HG02798 (cell line): ENCODE results near the gene BUD23.
"Not testable (repeated sequence)": the region's sequence is repeated elsewhere in the genome, so short reads cannot be mapped to it uniquely, and the experiment has no call there.

ENCODE experiments used
- ATAC-seq: cut with Tn5 transposase; IDR thresholded peaks from one replicate; pipeline ENCODE4 v1.9.1; 2021; ENCODE audit warnings: mild to moderate bottlenecking; ENCODE audit not compliant: unreplicated experiment, poor library complexity

The BUD23 gene

DNA sequence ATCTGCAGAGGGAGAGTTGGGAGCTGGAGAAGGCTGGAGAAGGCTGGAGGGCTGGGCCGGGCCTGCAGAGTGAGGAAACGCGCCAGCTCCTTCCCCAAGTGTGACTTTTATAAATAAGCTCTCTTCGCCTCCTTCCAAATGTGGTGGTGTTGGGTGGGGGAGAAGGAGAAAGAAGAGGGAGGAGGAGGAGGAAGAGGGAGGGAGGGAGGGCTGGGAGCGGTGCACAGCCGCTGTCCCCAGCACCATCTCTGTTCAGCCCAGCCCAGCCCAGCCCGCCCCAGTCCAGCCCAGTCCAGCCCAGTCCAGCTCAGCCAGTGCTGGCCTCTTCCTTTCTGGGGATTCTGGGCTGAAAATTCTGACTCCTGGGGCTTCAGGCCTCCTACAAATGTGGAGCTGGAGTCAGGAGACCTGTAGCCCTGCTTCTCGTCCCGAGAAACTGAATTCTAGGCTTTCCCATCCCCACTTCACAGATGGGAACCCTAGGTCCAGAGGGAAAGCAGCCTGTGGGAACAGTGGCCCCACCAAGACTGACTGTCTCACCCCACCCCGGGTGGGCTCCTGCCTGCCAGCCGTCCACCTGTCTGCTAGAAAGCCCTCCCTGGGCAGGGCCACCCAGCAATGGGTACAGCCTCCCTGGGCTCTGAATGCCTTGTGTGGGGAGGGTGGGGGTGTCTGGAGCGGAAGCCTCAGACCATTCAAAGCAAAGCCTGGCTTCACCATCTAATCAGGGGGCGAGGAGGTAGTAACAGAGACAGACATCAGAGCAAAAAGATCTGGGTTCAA lies 33.8 kb downstream of the BUD23 start:
- ATAC-seq = no peak

DNA sequence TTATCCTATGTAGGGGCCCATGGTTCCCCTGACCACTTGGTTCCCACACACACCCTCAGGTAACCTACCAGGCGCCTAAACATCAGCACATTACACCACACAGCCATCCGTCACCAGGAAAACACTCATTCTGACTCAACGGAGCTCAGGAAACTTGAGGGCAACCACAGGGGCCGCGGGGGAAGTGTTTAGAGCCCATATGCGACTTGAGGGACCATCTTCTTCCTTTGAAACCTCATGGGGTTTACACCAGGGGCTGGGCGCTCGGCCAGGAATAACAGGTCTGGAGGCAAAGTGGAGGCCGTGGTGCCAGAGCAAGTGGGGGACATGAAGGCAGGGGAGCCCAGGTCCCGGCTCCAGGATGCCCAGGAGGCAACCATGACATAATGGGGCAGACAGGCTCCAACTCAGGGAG lies 34.6 kb downstream of the BUD23 start:
- ATAC-seq = no peak

DNA sequence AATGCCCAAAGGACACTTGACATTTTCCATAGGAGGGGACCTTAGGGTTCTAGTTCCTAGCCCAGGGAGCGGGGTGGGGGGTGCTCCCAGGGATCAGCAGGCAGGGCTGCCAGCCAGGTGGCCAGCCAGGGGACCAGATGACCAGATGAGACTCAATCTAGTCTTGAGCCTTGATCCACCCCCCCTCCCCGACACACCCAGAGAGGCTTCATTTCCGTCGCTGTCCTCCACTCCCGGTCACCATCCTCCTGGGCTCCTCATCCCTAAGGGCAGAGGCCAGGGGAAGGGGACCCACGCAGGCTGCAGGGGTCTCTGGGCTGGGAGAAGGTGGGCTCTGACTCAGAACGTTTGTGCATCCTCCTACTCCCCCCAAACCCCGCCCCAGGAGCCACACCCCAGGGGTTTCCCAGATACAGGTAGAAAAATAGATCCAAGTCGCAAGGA lies 35.1 kb downstream of the BUD23 start:
- ATAC-seq = no peak

DNA sequence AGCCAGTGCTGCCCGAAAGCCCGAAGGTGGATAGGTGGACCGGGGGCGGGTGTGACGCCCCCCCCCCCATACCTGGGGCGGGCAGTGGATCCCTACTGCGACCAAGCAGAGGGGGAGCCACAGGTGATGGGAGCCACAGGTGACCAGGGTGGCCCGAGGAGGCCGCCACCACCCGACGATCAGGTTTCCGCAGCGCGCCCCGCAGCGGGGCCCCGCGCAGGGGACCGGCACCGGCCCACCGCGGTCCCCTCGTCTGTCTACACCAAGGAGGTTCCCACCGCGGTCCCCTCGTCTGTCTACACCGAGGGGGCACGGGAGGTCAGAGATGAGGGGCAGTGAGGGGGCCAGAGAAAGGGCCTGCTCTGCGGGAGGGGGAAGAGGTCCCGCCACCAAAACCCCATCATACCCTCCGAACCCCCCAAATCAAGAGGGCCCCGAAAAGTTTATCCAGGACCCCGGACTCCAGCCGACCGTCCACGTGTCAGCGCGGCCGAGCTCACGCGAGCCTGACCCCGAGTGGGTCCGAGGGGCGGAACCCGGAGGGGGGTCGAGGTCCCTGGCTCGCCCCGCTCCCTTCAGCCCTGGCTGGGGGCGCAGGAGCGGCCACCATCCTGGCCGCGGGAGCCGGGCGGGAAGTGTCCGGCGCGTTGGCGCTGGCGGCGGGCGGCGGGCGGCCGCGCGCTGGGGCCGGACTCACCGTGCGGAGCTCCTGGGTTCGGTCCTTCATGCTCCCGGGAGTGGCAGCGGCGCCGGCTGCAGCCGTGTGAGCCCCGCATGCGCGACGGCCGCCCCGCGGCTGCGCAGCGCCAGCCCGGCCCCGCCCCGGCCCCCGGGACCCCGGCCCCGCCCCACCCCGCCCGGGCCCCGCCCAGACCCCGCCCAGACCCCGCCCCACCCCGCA lies 35.8 kb downstream of the BUD23 start, which contains the start of gene STX1A:
Gene STX1A, minus strand, starts transcription at position 765 of the 901 bp plus-strand sequence. Its CDS starts 38 bp downstream, at position 727.
- peak; percentile 82 for ATAC-seq

DNA sequence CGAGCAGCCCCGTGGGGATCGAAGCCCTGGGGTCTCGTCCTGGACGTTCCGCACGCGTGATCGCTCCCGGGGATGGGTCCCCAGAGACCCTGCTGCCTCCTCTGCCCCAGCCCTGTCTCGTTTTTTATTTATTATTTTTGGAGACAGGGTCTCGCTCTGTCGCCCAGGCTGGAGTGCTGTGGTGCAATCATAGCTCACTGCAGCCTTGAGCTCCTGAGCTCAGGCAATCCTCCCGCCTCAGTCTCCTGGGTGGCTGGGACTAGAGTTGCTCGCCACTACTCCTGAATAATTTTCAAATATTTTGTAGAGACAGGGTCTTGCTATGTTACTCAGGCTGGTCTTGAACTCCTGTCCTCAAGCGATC lies 36.4 kb downstream of the BUD23 start:
- ATAC-seq = no peak

DNA sequence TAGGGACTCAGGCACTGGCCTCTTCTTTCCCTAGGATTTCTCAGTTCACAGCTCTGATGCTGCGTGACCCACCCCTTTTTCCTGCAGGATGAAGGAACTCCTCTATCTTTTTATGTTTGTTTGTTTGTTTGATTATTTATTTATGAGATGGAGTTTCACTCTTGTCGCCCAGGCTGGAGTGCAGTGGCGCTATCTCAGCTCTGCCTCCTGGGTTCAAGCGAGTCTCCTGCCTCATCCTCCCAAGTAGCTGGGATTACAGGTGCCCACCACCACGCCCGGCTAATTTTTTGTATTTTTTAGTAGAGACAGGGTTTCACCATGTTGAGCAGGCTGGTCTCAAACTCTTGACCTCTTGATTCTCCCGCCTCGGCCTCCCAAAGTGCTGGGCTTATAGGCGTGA lies 37.0 kb downstream of the BUD23 start:
- not testable (repeated sequence) for ATAC-seq

DNA sequence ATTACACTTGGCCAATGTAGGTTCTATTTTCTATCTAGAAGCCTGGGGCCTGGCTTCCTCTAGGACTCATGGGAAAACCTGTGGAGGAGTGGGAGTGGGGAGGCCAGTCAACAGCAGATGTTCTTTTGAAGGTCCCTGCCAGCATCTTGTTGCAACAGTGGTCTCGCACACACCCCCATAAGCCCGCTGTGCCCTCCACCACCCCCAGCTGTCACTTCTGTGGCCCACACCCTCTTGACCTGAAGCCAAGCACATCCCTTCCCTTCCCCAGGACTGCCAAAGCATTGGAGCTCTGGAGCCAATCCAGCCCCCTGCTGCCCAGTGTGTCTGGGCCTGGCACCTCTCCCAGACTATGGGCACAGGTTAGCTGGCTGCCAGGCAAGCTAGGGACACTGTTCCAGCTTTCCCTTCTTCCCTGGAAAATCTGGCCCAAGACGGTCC lies 38.0 kb downstream of the BUD23 start:
- ATAC-seq = no peak

DNA sequence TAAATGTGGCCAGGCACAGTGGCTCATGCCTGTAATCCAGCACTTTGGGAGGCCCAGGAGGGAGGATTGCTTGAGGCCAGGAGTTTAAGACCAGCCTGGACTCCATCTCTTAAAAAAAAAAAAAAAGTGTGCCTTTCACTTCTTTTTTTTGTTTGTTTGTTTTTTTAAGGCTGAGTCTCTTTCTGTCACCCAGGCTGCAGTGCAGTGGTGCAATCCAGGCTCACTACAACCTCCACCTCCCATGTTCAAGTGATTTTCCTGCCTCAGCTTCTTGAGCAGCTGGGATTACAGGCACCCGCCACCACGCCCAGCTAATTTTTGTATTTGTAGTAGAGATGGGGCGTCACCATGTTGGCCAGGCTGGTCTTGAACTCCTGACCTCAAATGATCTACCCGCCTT lies 38.8 kb downstream of the BUD23 start:
- not testable (repeated sequence) for ATAC-seq

DNA sequence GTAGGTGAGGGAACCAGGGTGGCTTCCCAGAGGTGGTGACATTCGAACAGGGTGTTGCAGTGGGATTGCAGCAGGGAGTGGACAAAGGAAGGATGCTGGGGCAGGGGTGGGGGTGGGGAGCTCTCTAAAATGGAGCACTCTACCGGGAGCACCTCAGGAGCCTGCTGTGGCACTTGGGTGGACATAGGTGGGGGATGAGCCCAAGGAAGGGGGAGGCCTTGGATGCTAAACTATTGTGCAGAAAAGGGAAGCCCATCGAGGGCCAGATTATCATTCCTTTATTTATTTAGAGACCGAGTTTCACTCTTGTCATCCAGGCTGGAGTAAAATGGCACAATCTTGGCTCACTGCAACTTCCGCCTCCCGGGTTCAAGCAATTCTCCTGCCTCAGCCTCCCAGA lies 39.4 kb downstream of the BUD23 start:
- ATAC-seq = no peak

DNA sequence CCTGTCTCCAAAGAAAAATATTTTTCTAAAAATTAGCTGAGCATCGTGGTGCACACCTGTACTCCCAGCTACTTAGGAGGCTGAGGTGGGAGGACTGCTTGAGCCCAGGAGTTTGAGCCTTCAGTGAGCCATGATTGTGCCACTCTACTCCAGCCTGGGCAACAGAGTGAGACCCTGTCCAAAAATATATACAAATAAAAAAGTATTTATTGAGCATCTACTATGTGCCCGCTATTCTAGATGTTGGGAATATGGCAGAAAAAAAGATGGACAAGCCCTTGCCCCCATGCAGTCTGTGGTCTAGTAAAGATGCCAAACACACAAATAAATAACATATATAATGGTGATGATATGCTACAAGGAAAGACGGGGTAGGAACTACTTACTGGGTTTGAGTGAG lies 40.4 kb downstream of the BUD23 start:
- ATAC-seq = no peak

DNA sequence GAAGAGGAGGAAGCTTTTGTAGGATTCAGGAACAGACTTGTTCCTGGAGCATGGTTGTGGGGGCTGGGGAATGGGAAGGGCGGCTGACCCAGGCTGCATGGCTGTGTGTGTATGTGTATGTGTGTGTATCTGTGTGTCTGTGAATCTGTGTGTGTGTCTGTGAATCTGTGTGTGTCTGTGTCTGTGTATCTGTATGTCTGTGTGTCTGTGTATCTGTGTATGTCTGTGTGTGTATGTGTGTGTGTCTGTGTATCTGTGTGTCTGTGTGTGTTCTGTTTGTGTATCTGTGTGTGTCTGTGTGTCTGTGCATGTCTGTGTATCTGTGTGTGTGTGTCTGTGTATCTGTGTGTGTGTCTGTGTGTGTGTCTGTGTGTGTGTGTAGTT lies 42.7 kb downstream of the BUD23 start:
- peak; percentile 16 for ATAC-seq

DNA sequence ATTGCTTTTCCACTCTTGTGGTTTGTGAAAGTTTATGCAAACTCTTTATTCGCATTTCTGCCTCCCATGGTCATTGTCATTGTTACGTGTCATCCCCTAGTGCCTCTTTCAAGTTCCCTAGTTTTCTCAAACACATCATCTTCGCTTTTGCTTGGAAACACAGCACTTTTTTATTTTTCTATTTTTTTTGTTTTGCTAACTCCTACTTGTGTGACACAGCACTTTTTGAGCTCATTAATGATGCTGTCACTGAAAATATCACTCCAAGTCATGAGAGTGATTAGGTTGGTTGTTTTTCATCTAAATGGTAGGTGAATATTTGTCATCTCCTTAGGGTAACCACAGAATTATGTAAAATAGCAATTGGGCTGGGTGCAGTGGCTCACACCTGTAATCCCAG lies 44.6 kb downstream of the BUD23 start:
- ATAC-seq = no peak

DNA sequence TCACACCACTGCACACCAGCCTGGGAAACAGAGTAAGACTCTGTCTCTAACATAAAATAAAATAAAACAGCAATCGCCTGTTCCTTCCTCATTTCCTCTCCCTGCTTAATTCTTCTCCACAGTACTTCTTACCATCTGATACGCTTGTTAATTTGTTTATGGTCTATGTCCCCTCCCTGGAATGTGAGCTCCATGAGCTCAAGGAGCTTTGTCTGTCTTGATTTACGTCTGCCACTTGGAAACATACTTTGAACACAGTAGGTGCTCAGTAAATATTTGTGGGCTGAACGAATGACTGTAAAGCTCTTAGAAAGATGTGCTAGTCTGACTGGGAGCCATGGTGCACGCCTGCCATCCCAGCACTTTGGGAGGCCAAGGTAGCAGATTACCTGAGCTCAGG lies 45.2 kb downstream of the BUD23 start:
- ATAC-seq = no peak

DNA sequence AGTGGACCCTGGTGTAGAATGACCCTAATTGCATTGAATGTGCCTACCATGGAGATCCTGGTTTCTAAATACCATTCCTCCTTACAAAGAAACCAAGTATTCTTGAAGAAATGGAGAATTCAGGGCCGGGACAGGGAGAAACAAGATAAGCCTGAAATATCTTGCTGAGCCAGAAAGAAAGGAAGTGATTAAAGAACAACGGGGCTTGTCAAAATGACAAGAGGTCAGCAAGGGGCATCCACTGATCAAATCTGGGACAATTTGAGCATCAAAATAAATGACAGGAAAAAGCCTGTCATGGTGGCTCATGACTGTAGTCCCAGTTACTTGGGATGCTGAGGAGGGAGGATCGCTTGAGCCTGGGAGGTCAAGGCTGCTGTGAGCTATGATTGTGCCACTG lies 47.1 kb downstream of the BUD23 start:
- ATAC-seq = no peak

DNA sequence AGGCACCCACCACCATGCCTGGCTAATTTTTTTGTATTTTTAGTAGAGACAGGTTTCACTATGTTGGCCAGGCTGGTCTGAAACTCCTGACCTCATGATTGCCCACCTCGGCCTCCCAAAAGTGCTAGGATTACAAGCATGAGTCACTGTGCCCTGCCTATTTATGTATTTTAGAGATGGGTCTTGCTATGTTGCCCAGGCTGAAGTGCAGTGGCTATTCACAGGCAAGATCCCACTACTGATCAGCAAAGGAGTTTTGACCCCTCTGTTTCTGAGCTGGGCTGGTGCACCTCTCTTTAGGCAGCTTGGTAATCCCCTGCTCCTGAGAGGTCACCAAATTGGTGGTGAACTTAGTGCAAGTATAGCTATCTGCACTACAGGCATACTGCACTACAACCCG lies 49.0 kb downstream of the BUD23 start:
- ATAC-seq = no peak

DNA sequence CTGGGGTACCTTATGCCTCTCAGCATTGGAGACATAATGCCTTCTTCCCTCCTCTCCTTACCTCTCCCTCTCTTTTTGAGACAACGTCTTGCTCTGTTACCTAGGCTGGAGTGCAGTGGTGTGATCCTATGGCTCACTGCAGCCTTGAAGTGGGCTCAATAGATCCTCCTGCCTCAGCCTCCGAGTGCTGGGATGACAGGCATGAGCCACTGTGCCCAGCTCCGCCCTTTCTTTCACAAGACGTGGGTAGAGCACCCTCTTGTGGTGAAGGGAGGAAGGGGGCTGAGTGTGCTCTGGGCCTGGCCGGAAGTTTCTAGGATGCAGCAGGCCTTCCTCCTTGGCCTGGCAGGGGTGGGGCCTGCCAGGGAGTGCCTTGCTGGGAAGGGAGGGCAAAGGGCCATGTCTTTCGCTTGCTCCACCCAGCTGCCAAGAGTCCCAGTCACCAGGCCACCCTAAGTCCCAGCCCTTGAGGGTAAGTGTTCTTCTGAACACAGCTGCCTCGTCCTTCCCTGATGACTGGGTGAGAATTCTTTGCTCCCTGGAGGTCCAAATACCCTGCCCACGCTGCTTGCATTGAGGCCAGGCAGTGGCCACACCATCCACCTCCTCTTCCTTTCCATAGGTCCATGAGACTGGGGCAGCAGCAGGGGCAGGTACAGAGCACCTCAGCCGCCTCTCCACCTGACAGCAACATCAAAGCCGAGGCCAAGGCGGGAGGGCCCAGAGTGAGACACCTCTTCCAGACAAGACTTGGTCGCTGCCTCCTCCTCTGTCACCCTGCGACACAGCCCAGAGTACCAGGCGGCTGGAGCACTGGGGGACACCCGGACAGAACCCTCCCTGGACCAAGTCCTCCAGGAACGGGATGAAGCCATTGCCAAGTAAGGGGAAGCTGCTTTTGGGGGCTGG lies 51.5 kb downstream of the BUD23 start:
- ATAC-seq = peak; percentile 35

DNA sequence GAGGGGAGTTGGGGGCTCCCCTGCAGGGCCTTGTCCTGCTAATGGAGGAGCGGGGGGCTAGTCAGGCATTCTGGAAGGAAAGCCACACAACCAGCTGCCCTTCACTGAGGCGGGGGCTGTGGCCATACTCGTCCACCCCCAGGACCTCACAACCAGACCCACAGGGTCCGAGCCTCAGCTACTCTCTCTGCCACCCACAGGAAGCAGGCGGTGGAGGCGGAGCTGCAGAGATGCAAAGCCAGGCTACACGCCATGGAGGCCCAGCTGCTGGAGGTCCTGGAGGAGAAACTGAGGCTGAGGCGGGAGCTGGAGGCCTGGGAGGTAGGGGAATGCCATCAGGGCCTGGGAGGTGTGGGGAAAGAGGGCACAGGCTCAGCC lies 52.1 kb downstream of the BUD23 start:
- ATAC-seq = no peak

DNA sequence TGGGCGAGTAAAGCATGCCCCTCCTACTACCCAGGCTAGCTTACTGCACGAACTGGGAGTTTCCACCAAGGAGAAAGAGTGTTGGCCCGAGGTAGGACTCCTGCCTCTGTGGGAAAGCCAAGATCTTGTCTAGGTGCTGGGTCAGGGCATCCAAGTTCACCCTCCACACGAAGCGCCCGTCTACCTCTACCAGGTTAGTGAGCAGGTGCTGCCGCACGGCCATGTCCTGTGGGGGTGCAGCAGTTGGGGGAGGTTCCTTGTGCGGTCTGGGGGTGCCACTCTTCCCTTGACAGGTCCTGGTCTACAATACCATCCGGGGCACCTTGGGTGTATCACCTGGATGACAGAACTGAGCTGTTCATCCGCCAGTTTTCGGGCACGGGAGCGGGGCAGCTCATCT lies 53.5 kb downstream of the BUD23 start:
- no peak for ATAC-seq

DNA sequence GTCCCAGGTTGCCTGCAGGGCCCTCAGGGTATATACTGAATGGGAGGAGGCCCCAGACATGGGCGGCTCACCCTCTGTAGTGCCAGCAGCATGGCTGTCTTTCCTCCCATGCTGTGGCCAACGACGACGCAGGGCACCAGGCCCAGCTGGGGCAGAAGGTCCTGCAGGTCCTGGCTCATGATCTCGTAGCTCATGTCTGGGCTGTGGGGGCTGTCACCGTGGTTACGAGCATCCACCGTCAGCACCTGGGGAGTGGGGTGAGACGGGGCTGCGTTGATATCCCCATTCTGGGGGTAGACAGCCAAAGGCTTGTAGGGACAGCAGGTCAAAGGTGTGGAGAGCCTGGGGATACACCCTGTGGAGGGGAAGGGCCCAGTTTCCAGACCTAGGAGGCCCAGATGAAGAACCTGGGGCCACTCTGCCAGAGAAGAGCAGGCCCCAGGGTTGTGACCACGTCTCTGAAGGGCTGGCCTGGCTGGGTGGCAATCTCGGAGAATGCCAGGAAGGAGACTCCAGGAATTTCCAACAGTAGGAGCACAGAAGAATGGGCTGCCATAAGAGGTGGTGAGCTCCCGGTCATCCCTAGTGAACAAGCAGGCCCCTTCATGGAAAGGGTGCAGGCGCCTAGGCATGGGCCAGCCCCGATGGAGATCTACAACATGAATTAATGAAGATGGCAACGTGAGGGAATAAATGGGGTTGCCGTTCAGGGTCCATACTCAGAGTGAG lies 54.3 kb downstream of the BUD23 start:
- no peak for ATAC-seq

DNA sequence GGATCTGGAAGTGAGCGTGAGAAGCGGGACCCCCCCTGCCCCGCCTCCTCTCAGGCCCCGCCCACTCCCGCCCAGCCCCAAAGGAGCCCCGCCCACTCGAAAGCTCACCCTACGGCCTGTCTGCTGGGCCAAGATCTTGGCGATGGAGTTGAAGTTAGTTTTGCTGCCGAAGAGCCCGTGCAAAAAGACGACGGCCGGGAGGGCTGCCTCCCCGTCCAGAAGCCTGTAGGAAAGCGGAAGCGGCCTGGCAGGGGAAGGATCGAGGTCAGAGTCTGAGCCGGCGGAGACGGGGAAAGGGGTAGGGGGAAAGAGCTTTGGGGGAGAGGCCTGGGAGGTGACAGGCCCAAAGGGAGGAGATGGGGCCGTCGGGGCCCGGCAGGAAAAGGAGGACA lies 54.8 kb downstream of the BUD23 start:
- ATAC-seq = peak; percentile 18
